NCI-H2196 treated with DMSO at 0.1 percent for 48 hours (cell line): ENCODE measurements around the gene MAGI3.
"Not testable (repeated sequence)": the region's sequence is repeated elsewhere in the genome, so short reads cannot be mapped to it uniquely, and the experiment has no call there.

Experiments
- DNase-seq: peaks from one replicate; lab custom pipeline; 2025; ENCODE audit not compliant: unreplicated experiment; lab: John Stamatoyannopoulos, UW

MAGI3 gene

GRCh38 chr1:113509766-113510165 is 119.5 kb downstream of the MAGI3 start:
- DNase-seq, result not testable (repeated sequence)

- no peak for DNase-seq
Observed at GRCh38 chr1:113511269-113511668, 121.0 kb downstream of the MAGI3 start.

- DNase-seq, result no peak
Observed at GRCh38 chr1:113515498-113515897, 125.2 kb downstream of the MAGI3 start.

- no peak for DNase-seq
Observed at GRCh38 chr1:113517346-113517745, 127.0 kb downstream of the MAGI3 start.

- no peak for DNase-seq
Observed at GRCh38 chr1:113517983-113518382, 127.7 kb downstream of the MAGI3 start.

GRCh38 chr1:113519556-113519955 is 129.2 kb downstream of the MAGI3 start:
- no peak for DNase-seq

- no peak for DNase-seq
Observed at GRCh38 chr1:113530021-113530420, 139.7 kb downstream of the MAGI3 start.

- DNase-seq, result no peak
Observed at GRCh38 chr1:113531321-113531720, 141.0 kb downstream of the MAGI3 start.

- DNase-seq, result no peak
Observed at GRCh38 chr1:113533061-113533460, 142.7 kb downstream of the MAGI3 start.

- DNase-seq, result no peak
Observed at GRCh38 chr1:113534130-113534817, 144.0 kb downstream of the MAGI3 start.

GRCh38 chr1:113534875-113535274 is 144.6 kb downstream of the MAGI3 start:
- no peak for DNase-seq

- DNase-seq, result no peak
Observed at GRCh38 chr1:113536182-113536780, 146.0 kb downstream of the MAGI3 start.

GRCh38 chr1:113538225-113538624 is 147.9 kb downstream of the MAGI3 start:
- DNase-seq, result no peak

GRCh38 chr1:113540335-113540734 is 150.0 kb downstream of the MAGI3 start:
- DNase-seq, result no peak

GRCh38 chr1:113541106-113541505 is 150.8 kb downstream of the MAGI3 start:
- DNase-seq, result no peak

GRCh38 chr1:113542221-113542701 is 151.9 kb downstream of the MAGI3 start:
- no peak for DNase-seq

- DNase-seq, result no peak
Observed at GRCh38 chr1:113543110-113543509, 152.8 kb downstream of the MAGI3 start.

- no peak for DNase-seq
Observed at GRCh38 chr1:113545210-113545609, 154.9 kb downstream of the MAGI3 start.

GRCh38 chr1:113545626-113546025 is 155.3 kb downstream of the MAGI3 start:
- DNase-seq, result no peak

- DNase-seq, result no peak
Observed at GRCh38 chr1:113551728-113552127, 161.4 kb downstream of the MAGI3 start.

GRCh38 chr1:113552244-113552643 is 161.9 kb downstream of the MAGI3 start:
- no peak for DNase-seq

- no peak for DNase-seq
Observed at GRCh38 chr1:113557187-113557586, 166.9 kb downstream of the MAGI3 start.

- no peak for DNase-seq
Observed at GRCh38 chr1:113565621-113566020, 175.3 kb downstream of the MAGI3 start.
